ENCODE measurements around the gene DMRT3.

- TF ChIP-seq POLR2A (IDR thresholded peaks at IDR 0.05) (peak in 1 of 2 donors; percentile 77), CTCF (IDR thresholded peaks at IDR 0.05) (no peak)
Measured at GRCh38 chr9:967903-968641, 8.4 kb upstream of the DMRT3 start.

Data from thyroid gland (tissue), 4 donors.